HepG2 (cell line): Measurements from ENCODE around the gene NFAT5. TPM values are rescaled to one million over a fixed set of nuclear protein-coding genes. Genes with fewer than 3 reads are reported as not detected.

ENCODE experiments used
- GATAD2A ChIP-seq: IDR thresholded peaks from 2 replicates; pipeline ENCODE4 v1.6.1; 2016
- KDM4B ChIP-seq: sonication (generic); formaldehyde crosslinking; IDR thresholded peaks from 2 replicates; pipeline ENCODE4 v1.4.0; 2020; ENCODE audit warnings: missing genetic modification reagents
- KLF11 ChIP-seq: IDR thresholded peaks from 2 replicates; pipeline ENCODE4 v1.6.1; 2016; ENCODE audit warnings: missing compliant biosample characterization
- KLF15 ChIP-seq: sonication (generic); formaldehyde crosslinking; IDR thresholded peaks from 2 replicates; pipeline ENCODE4 v1.8.1; 2023; ENCODE audit warnings: borderline replicate concordance, mild to moderate bottlenecking, inconsistent platforms, missing genetic modification reagents, mixed read lengths
- PRPF4 ChIP-seq: fragments of 200-400 bp; formaldehyde crosslinking; IDR thresholded peaks from 2 replicates; pipeline ENCODE4 v1.6.1; 2016; ENCODE audit warnings: low read length, low read depth; ENCODE audit not compliant: poor library complexity, severe bottlenecking
- PTBP1 ChIP-seq: fragments of 200-400 bp; formaldehyde crosslinking; IDR thresholded peaks from 2 replicates; pipeline ENCODE4 v1.6.1; 2018; ENCODE audit warnings: low read length, low read depth; ENCODE audit not compliant: poor library complexity, severe bottlenecking
- SMAD1 ChIP-seq: sonication (generic); formaldehyde crosslinking; IDR thresholded peaks from 2 replicates; pipeline ENCODE4 v1.4.0; 2020; ENCODE audit warnings: missing genetic modification reagents, low read depth, mild to moderate bottlenecking, borderline replicate concordance
- ZBTB7A ChIP-seq: sonication (generic); formaldehyde crosslinking; IDR thresholded peaks from 2 replicates; pipeline ENCODE4 v1.8.0; 2022; ENCODE audit warnings: mild to moderate bottlenecking, missing genetic modification reagents
- ZNF180 ChIP-seq: sonication (generic); formaldehyde crosslinking; IDR thresholded peaks from 2 replicates; pipeline ENCODE4 v1.4.0; 2020; ENCODE audit warnings: low read depth, missing genetic modification reagents, borderline replicate concordance
- ZNF232 ChIP-seq: sonication (generic); formaldehyde crosslinking; IDR thresholded peaks from 2 replicates; pipeline ENCODE4 v1.4.0; 2020; ENCODE audit warnings: missing genetic modification reagents, borderline replicate concordance
- ZNF703 ChIP-seq: sonication (generic); formaldehyde crosslinking; IDR thresholded peaks from 2 replicates; pipeline ENCODE4 v1.5.1; 2020; ENCODE audit warnings: missing genetic modification reagents, mild to moderate bottlenecking, moderate library complexity, borderline replicate concordance
- polyA plus RNA-seq, 8 experiments: library from polyadenylated mRNA; depleted of rRNA in 3 of 8; stranded (reverse) in 7 of 8; unstranded in 1 of 8; fragments of >200 nt; fragmentation: Illumina TruSeq in 4 of 8; extraction: Trizol in 4 of 8; gene quantifications; 2 replicates each; pipeline versions ENCODE4 v1.2.1 to v1.2.3, GENCODE V29; 2011 to 2016; ENCODE audit warnings: low read depth in 4 of 8, missing spikeins in 1 of 8, mixed read lengths in 1 of 8; ENCODE audit not compliant: insufficient read depth in 1 of 8
- total RNA-seq, 5 experiments: library from RNA; depleted of rRNA; stranded (reverse); fragments of >200 nt; fragmentation: Illumina TruSeq; extraction: Trizol; gene quantifications; 2 replicates each; pipeline ENCODE4 v1.2.3, GENCODE V29; 2016; ENCODE audit warnings: low read depth in 1 of 5
- TF ChIP-seq, protein P1 (sequence below): sonication (generic); IDR thresholded peaks from 2 replicates; pipeline ENCODE4 v1.6.1; 2016; ENCODE audit warnings: low read depth, borderline replicate concordance
- TF ChIP-seq, protein P2 (sequence below): sonication (generic); formaldehyde crosslinking; IDR thresholded peaks from 2 replicates; pipeline ENCODE4 v1.8.1; 2023; ENCODE audit warnings: missing genetic modification reagents, inconsistent platforms, borderline replicate concordance
- TF ChIP-seq, protein P3 (sequence below): sonication (generic); formaldehyde crosslinking; IDR thresholded peaks from 2 replicates; pipeline ENCODE4 v1.5.0; 2020; ENCODE audit warnings: mild to moderate bottlenecking, low read depth, missing genetic modification reagents, borderline replicate concordance
- TF ChIP-seq, protein P4 (sequence below): IDR thresholded peaks from 2 replicates; pipeline ENCODE4 v1.6.1; 2016; ENCODE audit warnings: mild to moderate bottlenecking
- TF ChIP-seq, protein P5 (sequence below): sonication (generic); formaldehyde crosslinking; IDR thresholded peaks from 2 replicates; pipeline ENCODE4 v1.5.0; 2020; ENCODE audit warnings: mild to moderate bottlenecking, missing genetic modification reagents, moderate library complexity
- TF ChIP-seq, protein P6 (sequence below): sonication (generic); formaldehyde crosslinking; IDR thresholded peaks from 2 replicates; pipeline ENCODE4 v1.8.0; 2022; ENCODE audit warnings: mild to moderate bottlenecking, missing genetic modification reagents

NFAT5 gene
- total and polyA plus RNA-seq, 2 of the 13 experiments (the other 11 are each of a cell fraction or from before 2014, with no cell fraction given) = 20.5 to 54.3 TPM

DNA sequence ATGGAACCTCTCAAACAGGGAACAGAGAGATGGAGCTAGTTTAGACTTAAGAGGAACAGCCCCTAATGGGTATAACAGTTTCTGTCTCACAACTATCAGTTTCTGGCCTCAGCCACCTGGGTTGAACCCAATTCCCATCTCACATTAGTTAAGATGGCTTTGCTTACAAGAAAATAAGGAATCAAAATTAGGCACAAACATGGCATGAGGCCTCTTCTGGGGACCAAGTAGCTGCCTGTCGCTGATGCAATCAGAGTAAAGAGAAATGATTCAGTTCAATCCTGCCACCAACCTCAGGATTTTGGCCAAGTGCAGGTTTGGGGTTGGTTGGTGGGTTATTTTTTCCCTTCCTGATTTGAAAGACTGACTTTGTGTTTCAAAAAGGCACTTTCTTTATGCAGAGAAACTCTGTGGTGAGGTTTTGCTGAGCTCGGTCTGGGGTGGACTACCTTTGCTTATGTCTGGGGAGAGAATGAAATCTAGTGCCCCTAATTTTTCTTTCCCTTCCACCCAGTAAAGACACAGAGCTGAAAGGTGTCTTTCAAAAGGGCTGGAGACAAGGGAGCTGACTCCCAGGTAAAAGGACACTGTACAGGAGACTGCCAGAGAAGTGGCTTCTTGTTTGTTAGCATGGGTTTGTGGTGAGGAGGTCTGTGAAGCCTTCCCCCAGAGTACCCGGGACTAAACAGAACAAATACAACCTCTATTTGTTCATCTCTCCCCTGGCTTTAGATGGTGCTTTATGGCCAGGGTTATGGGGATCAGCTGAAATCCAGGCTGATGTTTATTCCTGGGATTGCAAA, 44.8 kb upstream of the NFAT5 start (continued):
- TF ChIP-seq, protein P1, sequence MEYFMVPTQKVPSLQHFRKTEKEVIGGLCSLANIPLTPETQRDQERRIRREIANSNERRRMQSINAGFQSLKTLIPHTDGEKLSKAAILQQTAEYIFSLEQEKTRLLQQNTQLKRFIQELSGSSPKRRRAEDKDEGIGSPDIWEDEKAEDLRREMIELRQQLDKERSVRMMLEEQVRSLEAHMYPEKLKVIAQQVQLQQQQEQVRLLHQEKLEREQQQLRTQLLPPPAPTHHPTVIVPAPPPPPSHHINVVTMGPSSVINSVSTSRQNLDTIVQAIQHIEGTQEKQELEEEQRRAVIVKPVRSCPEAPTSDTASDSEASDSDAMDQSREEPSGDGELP = peak; percentile 82
- no peak for TF ChIP-seq ZBTB7A (CRISPR knock-in tag)
- TF ChIP-seq, protein P2, sequence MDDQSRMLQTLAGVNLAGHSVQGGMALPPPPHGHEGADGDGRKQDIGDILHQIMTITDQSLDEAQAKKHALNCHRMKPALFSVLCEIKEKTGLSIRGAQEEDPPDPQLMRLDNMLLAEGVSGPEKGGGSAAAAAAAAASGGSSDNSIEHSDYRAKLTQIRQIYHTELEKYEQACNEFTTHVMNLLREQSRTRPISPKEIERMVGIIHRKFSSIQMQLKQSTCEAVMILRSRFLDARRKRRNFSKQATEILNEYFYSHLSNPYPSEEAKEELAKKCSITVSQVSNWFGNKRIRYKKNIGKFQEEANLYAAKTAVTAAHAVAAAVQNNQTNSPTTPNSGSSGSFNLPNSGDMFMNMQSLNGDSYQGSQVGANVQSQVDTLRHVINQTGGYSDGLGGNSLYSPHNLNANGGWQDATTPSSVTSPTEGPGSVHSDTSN (CRISPR knock-in tag) = no peak
- TF ChIP-seq KLF11 (CRISPR knock-in tag) = 0 out of 2 replicates have a peak, but pooled peaks have one; percentile 52
- TF ChIP-seq ZNF180 = no peak
- TF ChIP-seq, protein P3, sequence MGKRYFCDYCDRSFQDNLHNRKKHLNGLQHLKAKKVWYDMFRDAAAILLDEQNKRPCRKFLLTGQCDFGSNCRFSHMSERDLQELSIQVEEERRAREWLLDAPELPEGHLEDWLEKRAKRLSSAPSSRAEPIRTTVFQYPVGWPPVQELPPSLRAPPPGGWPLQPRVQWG (CRISPR knock-in tag) = no peak
- TF ChIP-seq KLF15 (CRISPR knock-in tag) = no peak
- TF ChIP-seq ZNF232 = no peak
- TF ChIP-seq GATAD2A (CRISPR knock-in tag) = no peak; the same call in none of the 2 replicates
- no peak for TF ChIP-seq ZNF703
- TF ChIP-seq KDM4B (CRISPR knock-in tag) = no peak
- no peak for TF ChIP-seq PRPF4
- TF ChIP-seq, protein P4, sequence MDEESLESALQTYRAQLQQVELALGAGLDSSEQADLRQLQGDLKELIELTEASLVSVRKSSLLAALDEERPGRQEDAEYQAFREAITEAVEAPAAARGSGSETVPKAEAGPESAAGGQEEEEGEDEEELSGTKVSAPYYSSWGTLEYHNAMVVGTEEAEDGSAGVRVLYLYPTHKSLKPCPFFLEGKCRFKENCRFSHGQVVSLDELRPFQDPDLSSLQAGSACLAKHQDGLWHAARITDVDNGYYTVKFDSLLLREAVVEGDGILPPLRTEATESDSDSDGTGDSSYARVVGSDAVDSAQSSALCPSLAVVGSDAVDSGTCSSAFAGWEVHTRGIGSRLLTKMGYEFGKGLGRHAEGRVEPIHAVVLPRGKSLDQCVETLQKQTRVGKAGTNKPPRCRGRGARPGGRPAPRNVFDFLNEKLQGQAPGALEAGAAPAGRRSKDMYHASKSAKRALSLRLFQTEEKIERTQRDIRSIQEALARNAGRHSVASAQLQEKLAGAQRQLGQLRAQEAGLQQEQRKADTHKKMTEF (CRISPR knock-in tag) = no peak; the same call in 1 of the 2 replicates
- TF ChIP-seq, protein P5, sequence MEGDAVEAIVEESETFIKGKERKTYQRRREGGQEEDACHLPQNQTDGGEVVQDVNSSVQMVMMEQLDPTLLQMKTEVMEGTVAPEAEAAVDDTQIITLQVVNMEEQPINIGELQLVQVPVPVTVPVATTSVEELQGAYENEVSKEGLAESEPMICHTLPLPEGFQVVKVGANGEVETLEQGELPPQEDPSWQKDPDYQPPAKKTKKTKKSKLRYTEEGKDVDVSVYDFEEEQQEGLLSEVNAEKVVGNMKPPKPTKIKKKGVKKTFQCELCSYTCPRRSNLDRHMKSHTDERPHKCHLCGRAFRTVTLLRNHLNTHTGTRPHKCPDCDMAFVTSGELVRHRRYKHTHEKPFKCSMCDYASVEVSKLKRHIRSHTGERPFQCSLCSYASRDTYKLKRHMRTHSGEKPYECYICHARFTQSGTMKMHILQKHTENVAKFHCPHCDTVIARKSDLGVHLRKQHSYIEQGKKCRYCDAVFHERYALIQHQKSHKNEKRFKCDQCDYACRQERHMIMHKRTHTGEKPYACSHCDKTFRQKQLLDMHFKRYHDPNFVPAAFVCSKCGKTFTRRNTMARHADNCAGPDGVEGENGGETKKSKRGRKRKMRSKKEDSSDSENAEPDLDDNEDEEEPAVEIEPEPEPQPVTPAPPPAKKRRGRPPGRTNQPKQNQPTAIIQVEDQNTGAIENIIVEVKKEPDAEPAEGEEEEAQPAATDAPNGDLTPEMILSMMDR = peak; percentile 26; the same call in 1 of the 2 replicates
- TF ChIP-seq, protein P6, sequence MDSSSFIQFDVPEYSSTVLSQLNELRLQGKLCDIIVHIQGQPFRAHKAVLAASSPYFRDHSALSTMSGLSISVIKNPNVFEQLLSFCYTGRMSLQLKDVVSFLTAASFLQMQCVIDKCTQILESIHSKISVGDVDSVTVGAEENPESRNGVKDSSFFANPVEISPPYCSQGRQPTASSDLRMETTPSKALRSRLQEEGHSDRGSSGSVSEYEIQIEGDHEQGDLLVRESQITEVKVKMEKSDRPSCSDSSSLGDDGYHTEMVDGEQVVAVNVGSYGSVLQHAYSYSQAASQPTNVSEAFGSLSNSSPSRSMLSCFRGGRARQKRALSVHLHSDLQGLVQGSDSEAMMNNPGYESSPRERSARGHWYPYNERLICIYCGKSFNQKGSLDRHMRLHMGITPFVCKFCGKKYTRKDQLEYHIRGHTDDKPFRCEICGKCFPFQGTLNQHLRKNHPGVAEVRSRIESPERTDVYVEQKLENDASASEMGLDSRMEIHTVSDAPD (CRISPR knock-in tag) = peak; percentile 87
- TF ChIP-seq PTBP1 = no peak
- TF ChIP-seq SMAD1 (CRISPR knock-in tag) = no peak
